ENCODE data around the gene ZNF134.

Gene ZNF134

GRCh38 chr19:57613941-57614743 is at the start of gene ZNF134:
Gene ZNF134 (plus strand): TSS chr19:57614242. CDS start chr19:57619469, 5,227 bp downstream.
- peak; percentile 66 for DNase-seq (ENCODE audit: low read depth, low spot score)

GRCh38 chr19:57566396-57567265 is 47.4 kb upstream of the ZNF134 start:
- no peak for DNase-seq (ENCODE audit: low read depth, low spot score)

GRCh38 chr19:57570707-57571106 is 43.3 kb upstream of the ZNF134 start:
- DNase-seq (ENCODE audit: low read depth, low spot score), result no peak

- DNase-seq (ENCODE audit: low read depth, low spot score), result no peak
Measured at GRCh38 chr19:57572415-57572947, 41.6 kb upstream of the ZNF134 start.

- no peak for DNase-seq (ENCODE audit: low read depth, low spot score)
Measured at GRCh38 chr19:57576661-57577060, 37.4 kb upstream of the ZNF134 start.

GRCh38 chr19:57578487-57579205 is 35.4 kb upstream of the ZNF134 start, which contains the start of gene ZNF416:
Gene ZNF416 (minus strand): TSS chr19:57578911. CDS start chr19:57578704, 207 bp downstream.
- peak; percentile 96 for DNase-seq (ENCODE audit: low read depth, low spot score)

- no peak for DNase-seq (ENCODE audit: low read depth, low spot score)
Measured at GRCh38 chr19:57583104-57583520, 30.9 kb upstream of the ZNF134 start.

GRCh38 chr19:57583521-57584416 is 30.3 kb upstream of the ZNF134 start, which contains the start of gene ZIK1:
Gene ZIK1 (plus strand): TSS chr19:57584145. CDS start chr19:57584357, 212 bp downstream.
- DNase-seq (ENCODE audit: low read depth, low spot score), result peak; percentile 78

GRCh38 chr19:57587529-57587928 is 26.5 kb upstream of the ZNF134 start:
- DNase-seq (ENCODE audit: low read depth, low spot score), result no peak

GRCh38 chr19:57599377-57599760 is 14.7 kb upstream of the ZNF134 start:
- no peak for DNase-seq (ENCODE audit: low read depth, low spot score)

- DNase-seq (ENCODE audit: low read depth, low spot score), result peak; percentile 74
Measured at GRCh38 chr19:57599761-57600383, 14.2 kb upstream of the ZNF134 start, which contains the start of gene ZNF530. Gene ZNF530 (plus strand): TSS chr19:57599885. CDS start chr19:57604346, 4,461 bp downstream.

GRCh38 chr19:57606931-57607330 is 7.1 kb upstream of the ZNF134 start:
- DNase-seq (ENCODE audit: low read depth, low spot score), result no peak

- no peak for DNase-seq (ENCODE audit: low read depth, low spot score)
Measured at GRCh38 chr19:57611113-57611512, 2.9 kb upstream of the ZNF134 start.

GRCh38 chr19:57615346-57615745 is 1.3 kb downstream of the ZNF134 start:
- DNase-seq (ENCODE audit: low read depth, low spot score), result no peak

GRCh38 chr19:57620673-57621348 is 6.8 kb downstream of the ZNF134 start:
- DNase-seq (ENCODE audit: low read depth, low spot score), result no peak

- no peak for DNase-seq (ENCODE audit: low read depth, low spot score)
Measured at GRCh38 chr19:57623091-57623490, 9.0 kb downstream of the ZNF134 start.

- peak; percentile 86 for DNase-seq (ENCODE audit: low read depth, low spot score)
Measured at GRCh38 chr19:57632987-57633831, 19.2 kb downstream of the ZNF134 start, which contains the start of gene ZNF211. Gene ZNF211 (plus strand): TSS chr19:57633168. CDS start chr19:57633347, 179 bp downstream.

- DNase-seq (ENCODE audit: low read depth, low spot score), result no peak
Measured at GRCh38 chr19:57633832-57634131, 19.7 kb downstream of the ZNF134 start.
